NCI-H2196 treated with DMSO at 0.1 percent for 48 hours (cell line): ENCODE measurements around the gene PIAS2.
"Not testable (repeated sequence)": the region's sequence is repeated elsewhere in the genome, so short reads cannot be mapped to it uniquely, and the experiment has no call there.

Experiments
- DNase-seq: peaks from one replicate; lab custom pipeline; 2025; ENCODE audit not compliant: unreplicated experiment; lab: John Stamatoyannopoulos, UW

PIAS2 gene

GRCh38 chr18:46903406-46903805 is 13.9 kb downstream of the PIAS2 start:
- DNase-seq = no peak

DNA sequence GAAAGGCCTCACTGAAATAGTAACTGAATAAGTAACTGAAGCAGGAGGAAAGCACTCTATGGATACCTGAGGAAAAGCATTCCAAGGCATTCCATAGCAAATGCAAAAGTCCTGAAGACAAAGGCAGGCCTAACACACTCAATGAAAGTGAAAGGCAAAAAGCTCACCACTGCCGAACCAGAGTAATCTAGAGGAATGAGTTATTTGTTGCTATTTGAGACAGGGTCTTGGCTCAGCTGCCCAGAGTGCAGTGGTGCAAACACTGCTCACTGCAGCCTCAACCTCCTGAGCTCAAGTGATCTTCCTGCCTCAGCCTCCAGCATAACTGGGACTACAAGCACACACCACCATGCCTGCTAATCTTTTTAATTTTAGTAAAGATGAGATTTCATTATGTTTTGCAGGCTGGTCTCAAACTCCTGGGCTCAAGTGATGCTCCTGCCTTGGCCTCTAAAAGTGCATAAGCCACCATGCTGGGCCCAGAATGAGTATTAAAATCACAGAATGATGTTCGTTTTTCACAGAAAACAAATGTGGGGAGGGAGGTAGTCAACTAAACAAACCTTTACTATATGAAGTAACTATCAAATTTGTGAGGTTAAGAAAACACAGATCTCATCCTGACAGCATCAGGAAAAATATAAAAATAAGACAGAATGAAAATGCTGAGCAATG is 17.9 kb downstream of the PIAS2 start:
- no peak for DNase-seq

- no peak for DNase-seq
Measured at GRCh38 chr18:46894124-46894523, 23.2 kb downstream of the PIAS2 start.

GRCh38 chr18:46893360-46893759 is 23.9 kb downstream of the PIAS2 start:
- DNase-seq = no peak

DNA sequence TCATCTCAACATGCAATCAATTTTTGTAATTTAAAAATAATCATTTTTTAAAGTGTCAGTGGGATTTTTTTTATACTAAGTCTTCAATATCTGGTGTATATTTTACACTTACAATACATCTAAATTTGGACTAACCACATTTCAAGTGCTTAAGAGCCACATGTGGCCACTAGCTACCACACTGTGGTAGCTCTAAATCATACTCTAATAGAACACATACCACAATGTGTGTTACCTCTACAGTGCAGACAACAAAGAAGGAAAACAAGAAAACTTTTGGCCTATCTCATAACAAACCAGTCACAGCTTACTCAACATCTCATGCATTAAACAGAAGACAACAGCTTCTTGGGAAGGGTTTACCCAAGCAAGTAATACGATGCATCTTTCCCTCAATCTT is 24.5 kb downstream of the PIAS2 start:
- DNase-seq = no peak

GRCh38 chr18:46891742-46892214 is 25.5 kb downstream of the PIAS2 start:
- no peak for DNase-seq

DNA sequence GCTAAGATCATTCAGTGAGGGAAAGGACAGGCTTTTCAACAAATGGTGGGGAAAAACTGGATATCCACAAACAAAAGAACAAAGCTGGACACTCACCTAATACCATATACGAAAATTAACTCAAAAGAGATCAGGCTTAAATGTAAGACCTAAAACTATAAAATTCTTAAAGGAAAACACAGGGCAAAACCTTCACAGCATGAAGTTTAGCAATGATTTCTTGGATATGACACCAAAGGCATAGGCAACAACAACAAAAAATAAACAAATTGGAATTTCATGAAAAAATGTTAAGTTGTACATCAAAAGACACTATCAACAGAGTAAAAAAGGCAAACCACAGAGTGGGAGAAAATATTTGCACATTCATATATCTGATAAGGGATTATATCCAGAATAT is 28.3 kb downstream of the PIAS2 start:
- no peak for DNase-seq

DNA sequence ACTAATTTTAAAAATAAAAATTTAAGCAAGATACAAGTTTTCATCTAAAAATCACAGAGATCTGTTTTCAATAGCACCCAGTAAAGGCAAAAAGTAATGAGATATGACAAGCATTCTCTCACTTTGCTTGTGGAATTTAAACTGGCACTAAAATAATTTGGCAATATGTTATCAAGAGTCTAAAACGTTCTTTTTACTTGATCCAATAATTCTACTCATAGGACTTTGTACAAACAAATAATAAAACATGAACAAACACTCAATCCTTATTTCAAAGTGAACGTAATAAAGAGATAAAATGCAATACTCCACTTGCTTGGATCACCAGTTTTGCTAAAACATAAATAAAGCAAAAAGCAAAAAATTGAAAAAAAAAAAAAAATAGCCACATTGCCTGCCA is 30.4 kb downstream of the PIAS2 start:
- no peak for DNase-seq

DNA sequence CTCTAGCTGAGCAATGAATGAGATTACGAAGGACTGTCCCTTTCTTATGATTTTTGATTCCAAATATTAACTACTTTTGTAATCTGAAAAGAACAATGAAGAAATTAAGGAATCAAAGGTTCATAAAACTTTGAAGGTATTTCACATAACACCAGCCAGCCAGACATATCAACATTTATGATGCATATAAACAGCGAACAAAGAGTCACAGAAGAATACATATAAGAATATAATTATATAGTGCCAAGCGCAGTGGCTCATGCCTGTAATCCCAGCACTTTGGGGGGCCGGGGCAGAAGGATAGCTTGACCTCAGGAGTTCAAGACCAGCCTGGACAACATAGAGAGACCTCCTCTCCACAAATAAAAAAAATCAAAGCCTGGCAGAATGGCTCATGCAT is 34.1 kb downstream of the PIAS2 start:
- DNase-seq = no peak

DNA sequence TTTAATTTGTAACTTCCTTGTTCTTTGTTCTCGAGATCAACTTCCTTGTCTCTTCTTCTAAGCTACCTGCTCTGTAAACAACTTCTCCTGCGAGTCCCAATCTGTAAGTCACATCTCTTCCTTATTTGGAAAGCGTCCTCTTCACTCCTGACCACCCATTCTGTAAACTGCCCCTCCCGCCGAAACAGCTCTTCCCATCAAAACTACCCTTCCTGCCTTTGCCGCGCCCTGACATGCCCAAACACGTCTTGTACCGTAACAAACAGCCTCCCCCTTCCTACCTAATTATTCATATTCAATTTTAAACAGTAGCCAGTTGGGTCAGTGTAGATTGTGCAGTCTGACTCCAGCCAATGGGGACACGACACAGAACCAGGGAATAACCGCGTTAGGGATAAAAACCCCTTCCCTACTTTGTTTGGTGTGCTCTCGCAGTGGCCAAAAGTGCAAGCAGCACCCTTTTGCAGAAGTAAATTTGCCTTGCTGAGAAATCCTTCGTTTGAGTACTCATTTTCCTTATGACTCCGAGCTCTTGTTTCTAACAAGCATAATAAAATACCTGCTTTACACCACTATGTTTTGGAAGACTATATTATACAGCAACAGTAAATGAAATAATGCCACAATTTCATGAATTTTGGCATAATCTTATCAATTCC is 39.8 kb downstream of the PIAS2 start:
- no peak for DNase-seq

GRCh38 chr18:46868169-46868921 is 49.0 kb downstream of the PIAS2 start:
- no peak for DNase-seq

DNA sequence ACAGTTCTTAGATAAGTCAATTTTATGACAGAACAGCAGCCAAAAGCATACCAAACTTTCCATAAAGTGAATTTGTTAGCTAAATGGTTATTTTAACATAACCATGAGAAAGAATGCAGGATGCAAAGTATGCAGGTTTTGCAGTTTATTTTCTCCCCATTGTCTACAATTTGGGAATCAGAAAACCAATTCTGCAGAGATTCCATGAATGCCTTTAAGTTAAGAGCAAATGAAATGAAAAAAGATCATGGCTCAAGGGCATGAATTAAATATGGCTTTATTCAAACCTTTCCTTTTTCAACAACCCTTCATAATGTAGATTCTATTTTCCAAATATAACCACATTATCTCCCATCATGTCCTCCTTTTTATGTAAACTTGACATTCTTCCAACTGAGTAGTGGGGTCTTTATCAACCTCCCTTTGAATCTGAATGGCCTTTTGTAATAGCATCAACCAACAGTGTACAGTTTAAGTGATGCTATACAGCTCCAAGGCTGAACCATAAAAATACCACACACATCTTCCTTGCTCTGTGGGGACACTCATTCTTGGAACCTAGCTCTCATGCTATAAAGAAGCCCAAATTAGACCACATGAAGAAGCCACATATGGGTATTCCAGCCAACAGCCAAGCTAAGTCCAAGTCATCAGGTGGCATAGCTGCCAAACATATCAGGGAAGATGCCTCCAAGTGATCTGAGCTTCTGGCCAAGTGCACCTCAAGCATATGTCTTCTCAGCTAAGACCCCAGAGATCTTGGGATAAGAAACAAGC is 49.8 kb downstream of the PIAS2 start:
- no peak for DNase-seq

GRCh38 chr18:46866523-46866922 is 50.8 kb downstream of the PIAS2 start:
- no peak for DNase-seq

GRCh38 chr18:46865245-46865644 is 52.1 kb downstream of the PIAS2 start:
- DNase-seq = not testable (repeated sequence)

DNA sequence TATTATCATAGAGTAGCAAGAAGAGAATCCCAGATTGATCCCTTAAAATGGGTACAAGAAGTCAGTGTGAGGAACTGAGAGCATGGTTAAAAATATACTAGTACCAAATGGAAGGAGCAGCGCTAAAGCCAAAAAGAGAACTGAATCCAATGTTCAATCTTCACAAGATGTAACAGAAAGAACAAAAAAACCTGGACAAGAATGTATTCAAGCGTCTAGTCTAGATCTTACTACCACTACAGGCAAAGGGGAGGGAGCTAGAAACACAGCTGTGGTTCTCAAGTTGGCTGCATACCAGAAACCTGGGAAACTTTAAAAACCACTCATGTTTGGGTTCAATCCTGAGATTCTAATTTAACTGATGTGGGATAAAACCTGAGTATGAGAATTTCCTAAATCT is 57.5 kb downstream of the PIAS2 start:
- no peak for DNase-seq

GRCh38 chr18:46858290-46858689 is 59.0 kb downstream of the PIAS2 start:
- DNase-seq = no peak

GRCh38 chr18:46856973-46857372 is 60.3 kb downstream of the PIAS2 start:
- DNase-seq = peak; percentile 15

GRCh38 chr18:46849007-46849406 is 68.3 kb downstream of the PIAS2 start:
- DNase-seq = no peak

GRCh38 chr18:46843372-46843771 is 73.9 kb downstream of the PIAS2 start:
- DNase-seq = no peak

DNA sequence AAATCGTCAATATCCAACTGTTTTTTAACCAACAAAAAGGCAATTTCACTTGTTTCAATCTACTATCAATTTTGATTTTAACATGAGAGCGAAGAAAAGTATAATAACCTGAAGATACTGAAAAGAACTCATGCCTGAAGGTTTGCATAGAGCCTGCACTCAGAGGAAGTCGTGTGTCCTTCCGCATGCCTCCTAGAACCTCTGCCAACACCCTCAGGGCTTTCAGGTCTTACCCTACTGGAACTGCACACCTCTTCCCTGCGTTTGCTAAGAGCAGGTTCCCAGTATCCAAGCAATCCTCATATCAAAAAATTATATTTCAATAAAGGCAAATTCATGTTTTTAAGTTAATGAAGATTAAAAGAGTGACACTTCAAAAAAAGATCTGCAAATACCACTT is 74.7 kb downstream of the PIAS2 start:
- DNase-seq = no peak

DNA sequence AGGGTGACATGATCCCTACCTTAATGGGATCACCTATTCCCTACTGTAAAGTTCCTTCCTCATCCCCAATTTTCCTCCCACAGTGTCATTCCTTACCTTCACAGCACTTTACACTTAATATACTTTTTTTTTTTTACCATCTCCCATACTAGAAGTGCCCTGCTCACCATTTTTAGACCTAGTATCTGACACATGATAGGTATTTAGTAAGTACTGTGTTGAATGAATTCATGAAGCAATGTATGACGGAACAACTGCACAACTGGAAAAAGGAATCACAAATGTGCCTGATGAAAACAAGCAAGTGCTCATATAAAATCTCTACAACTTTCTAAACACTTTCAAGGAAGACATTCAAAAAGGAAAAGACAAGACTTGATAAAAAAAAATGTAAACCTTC is 83.4 kb downstream of the PIAS2 start:
- DNase-seq = no peak
